Heart left ventricle (tissue), 13 donors: ENCODE results near the gene UFC1.

ENCODE experiments used
- CTCF ChIP-seq, 12 donors: fragments of 200-600 bp; sonication (generic) in 4 of 12; IDR thresholded peaks; one replicate each; pipeline versions ENCODE4 v1.5.0 to v1.8.0; 2018 to 2022; ENCODE audit warnings: antibody characterized with exemption in 12 of 12, mild to moderate bottlenecking in 5 of 12
- POLR2A ChIP-seq, 2 donors: fragments of 450-650 bp; IDR thresholded peaks; one replicate each; pipeline ENCODE4 v1.6.1; 2017; ENCODE audit warnings: antibody characterized with exemption in 2 of 2, mild to moderate bottlenecking in 2 of 2, moderate library complexity in 2 of 2
- donor health status: ischemic (EF 13 %, LVEDD 7.1; RV severe dilation, severe dysfunction).
- donor health status: DM: no; HTN: yes; CAD: no.
- donor health status: DM: no; HTN: no; CAD: no.
- donor health status: ischemic (EF 25% LVEDD 6.9; RV normal size, moderate dysfunction).
- donor health status: ischemic (EF 25% LVEDD 5.7; RV mildly dilated, moderate dysfunction).
- donor health status: ischemic (EF 35%, LVEDD 5.7; RV mildly dilated, moderate dysfunction).
- donor health status: nonischemic (EF 11% LVEDD 7.7; RV severe dilation, severe dysfunction).
- donor health status: DM: yes; HTN: yes; CAD: no.
- donor health status: PGD.
- donor health status: ischemic (EF 29% LVEDD 5.4; RV normal size, mild dysfunction).
- donor health status: nonischemic (EF 23%, LVEDD 6.1; RV moderate dilation, normal function).

- TF ChIP-seq POLR2A (IDR thresholded peaks at IDR 0.05) (no peak), CTCF (IDR thresholded peaks at IDR 0.05) (no peak)
Observed at GRCh38 chr1:161161652-161162051, 7.9 kb downstream of the UFC1 start.
